Activated naive CD4-positive, alpha-beta T cell (primary cell): Measurements from ENCODE around the gene RTL10.
A peak's percentile ranks its signal among the peaks of the same experiment; 100 is the strongest.

ENCODE experiments used
- DNase-seq, 4 experiments: peaks; one replicate each; lab custom pipeline; 2025; lab: John Stamatoyannopoulos, UW

RTL10 gene

DNA sequence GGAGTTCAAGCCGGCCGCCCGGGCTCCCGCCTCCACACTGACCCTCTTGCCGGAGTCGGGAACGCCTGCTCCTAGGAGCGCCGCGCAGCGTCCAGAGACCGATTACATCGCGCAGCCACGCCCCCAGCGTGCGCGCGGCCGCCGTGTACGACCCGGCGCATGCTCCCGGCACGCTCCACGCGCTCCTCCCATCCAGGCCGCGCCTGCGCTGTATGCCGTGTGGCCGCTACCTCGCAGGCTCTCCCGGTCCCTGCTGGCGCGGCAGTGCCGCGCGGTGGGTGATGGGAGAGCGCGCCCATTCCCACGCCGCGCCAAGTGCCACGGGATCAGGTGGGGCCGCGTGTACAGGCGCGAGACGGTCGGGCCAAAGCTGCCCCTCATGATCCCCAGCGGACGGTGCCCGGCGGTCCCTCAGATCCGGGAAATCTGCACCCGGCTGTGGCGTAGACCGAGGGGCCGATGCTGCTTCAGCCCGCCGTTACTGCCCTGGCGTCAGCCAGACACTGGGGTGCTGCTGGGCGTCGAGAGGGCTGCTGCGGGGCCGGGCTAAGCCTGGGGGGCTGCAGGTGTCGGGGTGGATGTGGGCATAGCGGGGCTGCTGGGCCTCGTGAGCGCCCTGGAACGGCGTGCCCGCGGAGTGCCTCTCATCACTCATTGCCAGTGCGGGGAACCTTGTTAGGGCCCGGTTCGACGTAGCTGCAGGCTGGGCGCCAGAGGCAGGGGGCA, at the start of gene RTL10, which contains the start of gene GNB1L:
TSS of gene RTL10 (minus strand) at position 97 of the 726 bp plus-strand sequence. CDS start 2,613 bp downstream, outside the sequence.
TSS of gene GNB1L (minus strand) at position 97 of the 726 bp plus-strand sequence. CDS start 33,519 bp downstream, outside the sequence.
- peak; percentile 85 to 95 (median 88) for DNase-seq

DNA sequence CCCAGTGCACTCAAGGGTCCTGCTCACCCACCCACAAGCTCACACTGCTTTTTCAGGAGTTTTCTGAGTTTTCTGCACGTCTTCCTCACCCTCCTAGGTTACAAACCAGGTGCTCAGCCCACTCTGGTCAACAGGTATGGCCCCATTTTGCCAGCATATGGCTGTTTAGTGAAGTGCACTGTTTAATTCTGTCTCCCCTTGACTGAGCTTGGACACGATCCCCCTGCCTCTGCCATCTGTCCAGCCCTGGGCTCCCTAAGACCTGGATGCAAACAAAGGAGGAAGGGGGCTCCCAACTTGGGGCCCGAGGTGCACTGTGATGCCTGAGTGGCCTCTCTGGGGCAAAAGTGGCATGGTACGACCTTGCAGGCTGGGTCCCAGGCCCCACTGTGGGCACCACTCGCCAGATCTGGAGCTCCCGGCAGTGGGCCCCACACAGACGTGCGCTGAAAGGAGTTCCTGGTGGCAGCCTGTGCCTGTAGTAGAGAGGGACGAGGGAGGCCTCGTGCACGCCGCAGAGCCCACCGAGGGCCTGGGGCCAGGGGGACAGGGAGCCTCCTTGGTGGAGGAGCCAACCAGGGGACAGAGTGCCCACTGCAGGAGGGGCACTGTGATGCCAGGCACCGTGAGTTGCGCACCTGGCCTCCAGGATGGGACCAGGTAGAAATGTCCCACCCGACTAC, 49.6 kb upstream of the RTL10 start:
- DNase-seq = no peak

DNA sequence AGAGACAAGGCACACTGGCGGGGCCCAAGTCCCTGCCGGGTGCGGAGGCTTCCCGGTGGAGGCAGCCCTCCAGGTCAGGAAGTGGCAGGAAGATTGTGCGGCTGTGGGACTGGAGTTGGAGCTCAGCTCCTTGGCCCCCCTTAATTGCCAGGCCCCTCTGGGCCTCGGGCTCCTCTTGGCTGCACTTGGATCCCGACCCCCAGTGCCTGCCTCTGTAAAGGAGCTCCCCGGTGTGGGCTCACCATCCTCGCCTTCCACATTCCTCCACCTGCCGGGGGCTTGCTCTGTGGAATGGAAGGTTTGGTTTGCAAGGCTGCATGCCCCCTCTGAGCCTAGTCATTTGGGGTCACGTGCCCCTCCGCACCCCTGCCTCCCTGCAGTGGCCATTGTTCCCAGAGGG, 48.8 kb upstream of the RTL10 start:
- no peak for DNase-seq

GRCh38 chr22:19903031-19903430, 48.4 kb upstream of the RTL10 start:
- no peak for DNase-seq

GRCh38 chr22:19902245-19902715, 47.6 kb upstream of the RTL10 start:
- DNase-seq = no peak

- no peak for DNase-seq
Observed at GRCh38 chr22:19901577-19902244, 47.0 kb upstream of the RTL10 start.

DNA sequence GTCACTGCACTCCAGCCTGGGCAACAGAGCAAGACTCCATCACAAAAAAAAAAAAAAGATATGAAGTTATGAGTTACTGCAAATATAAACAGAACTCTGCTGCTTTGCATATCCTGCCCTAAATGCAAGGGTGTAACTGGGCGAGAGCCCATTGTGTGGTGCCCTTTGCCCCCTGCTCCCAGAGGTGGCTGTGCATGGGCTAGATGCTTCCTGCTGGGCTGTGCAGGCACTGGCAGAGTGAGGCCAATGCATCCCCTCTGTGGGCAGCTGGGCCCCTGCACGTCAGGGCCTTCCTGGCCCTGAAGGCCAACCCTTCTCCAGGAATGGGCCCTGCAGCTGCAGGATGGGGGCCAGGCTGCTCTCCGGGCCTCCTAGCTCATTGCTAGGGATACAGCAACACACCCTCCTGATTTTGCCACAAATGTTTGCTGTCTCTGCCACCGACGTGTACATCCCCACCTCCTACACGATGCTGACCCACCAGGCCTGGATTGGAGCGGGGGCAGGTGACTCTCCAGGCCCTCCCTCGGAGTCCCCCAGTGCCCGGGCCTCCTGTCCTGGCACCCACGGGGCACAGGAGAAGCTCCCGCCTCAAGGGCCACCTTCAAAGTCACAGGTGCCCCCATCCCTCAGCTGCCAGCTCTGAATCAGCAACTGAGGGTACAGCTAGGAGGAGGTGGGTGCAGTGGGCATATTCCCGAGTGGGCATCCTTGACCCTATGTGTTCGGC, 46.2 kb upstream of the RTL10 start:
- no peak for DNase-seq

GRCh38 chr22:19898831-19899567, 44.3 kb upstream of the RTL10 start:
- no peak for DNase-seq

DNA sequence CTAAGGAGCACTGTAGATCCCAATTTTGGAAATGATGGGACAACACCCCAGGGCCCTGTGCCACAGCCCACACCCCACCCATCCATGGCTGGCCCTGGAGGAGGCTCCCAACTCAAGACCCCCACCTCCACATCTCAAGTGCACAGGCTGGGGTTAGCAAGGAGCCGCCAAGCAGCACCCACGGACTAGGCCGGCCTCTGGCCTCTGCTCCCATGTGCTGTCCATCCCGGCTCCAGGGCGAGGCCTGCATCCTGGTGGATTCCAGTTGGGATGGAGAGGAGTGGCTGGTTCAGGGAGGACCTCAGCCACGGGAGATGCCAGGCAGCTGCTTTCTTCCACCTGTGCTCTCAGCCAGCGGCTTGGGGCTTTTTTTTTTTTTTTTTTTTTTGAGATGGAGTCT, 43.5 kb upstream of the RTL10 start:
- DNase-seq = no peak

DNA sequence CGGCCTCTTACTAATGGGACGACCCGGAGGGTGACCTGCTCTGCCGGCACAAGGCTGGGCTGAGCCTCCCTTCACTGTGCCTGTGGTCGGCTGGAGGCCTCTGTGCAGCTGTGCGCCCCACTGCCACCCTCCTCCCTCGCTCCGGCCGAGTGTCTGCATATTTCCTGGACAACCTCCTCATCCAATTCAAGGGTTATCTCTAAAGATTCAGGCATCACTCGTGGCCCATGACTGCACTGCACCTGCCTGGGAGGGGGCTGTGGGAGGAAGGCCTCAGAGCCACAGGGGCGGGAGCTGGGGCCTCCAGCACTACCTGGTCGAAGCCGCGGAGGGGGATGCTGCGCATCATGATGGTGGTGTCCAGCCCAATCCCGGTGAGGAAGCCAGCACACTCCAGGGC, 43.1 kb upstream of the RTL10 start:
- DNase-seq = no peak

DNA sequence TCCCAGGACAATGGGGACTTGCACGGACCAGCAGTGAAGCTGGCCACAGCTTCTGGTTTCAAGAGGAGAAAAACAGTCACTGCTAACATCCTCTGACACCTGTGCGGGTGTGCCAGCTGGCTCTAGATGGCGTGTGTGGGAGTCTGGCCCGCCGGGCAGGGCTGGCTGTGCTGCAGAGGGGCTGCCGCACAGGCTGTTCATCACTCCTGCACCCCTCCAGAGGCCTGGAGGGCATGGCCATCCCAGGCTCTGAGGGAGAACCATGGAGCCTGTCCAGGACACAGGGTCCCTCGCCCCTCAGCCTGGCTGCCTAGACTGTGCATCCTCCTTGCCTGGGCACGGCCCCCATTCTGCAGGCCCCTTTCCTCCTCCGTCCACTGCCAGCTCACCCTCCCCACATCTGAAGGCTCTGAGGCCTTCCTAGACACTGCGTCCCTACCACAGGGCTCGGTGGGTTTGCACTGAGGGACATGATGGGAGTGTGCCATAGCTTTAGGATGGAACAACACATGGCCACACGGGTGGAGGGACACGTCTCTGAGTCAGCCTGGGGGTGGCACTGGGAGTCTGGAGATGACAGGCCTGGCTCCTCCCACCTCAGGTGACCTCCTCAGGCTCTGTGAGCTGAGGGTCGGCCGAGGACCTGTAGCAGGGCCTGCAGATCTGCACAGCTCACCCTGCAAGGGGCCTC, 42.1 kb upstream of the RTL10 start:
- peak in 2 of 4 experiments; percentile 22 to 42 for DNase-seq

GRCh38 chr22:19895160-19895849, 40.6 kb upstream of the RTL10 start:
- DNase-seq = no peak

GRCh38 chr22:19893363-19893762, 38.7 kb upstream of the RTL10 start:
- DNase-seq = no peak

DNA sequence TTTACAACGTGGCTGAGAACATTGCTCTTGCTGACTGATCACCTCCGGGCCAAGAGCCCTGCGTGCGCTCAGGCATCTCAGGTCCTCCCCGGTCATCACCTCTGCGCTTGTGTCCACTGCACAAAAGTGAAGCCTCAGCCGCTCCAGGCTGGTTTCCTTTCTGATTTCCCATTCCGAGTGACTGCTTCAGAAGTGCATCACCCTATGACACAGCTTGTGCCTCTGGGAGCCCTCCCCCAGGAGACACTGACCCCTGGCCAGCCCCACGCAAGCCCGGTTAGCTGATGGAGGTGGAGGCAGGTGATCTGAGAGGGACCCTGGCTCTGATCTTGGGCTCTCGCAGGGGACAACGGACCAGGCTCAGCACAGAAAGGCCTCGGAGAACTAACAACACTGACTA, 38.3 kb upstream of the RTL10 start:
- DNase-seq = no peak

DNA sequence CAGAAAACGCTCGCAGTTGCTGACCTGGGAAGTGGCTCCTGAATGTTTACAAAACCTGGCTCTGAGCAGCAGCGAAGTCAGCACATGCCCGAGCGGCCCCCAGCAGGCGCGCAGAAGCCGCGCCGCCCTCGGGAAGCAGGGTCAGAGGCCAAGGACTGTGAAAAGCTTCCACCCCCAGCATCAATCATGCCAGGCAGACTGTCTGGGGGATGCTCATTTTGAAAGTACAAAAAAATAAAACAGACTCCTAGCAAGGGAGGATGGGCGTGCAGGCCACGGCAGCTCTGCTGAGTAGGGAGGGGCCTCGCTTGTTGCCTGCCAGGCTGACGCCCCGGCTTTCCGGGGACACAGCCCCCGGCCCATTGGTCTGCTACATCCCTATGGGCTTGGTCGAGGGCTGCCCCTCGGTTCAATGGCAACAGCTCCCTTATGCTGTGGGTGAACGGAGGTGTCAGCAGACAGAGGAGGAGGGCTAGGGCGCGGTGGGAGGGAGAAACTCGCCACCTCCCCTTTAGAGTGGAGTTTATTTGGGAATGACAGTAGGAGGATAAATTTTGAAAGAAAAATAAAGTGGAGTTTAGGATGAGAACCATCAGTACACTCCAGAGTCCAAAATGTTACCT, 37.7 kb upstream of the RTL10 start:
- peak in 2 of 4 experiments; percentile 56 to 58 for DNase-seq

GRCh38 chr22:19891317-19892256, 36.9 kb upstream of the RTL10 start:
- peak; percentile 29 to 74 (median 66) for DNase-seq

DNA sequence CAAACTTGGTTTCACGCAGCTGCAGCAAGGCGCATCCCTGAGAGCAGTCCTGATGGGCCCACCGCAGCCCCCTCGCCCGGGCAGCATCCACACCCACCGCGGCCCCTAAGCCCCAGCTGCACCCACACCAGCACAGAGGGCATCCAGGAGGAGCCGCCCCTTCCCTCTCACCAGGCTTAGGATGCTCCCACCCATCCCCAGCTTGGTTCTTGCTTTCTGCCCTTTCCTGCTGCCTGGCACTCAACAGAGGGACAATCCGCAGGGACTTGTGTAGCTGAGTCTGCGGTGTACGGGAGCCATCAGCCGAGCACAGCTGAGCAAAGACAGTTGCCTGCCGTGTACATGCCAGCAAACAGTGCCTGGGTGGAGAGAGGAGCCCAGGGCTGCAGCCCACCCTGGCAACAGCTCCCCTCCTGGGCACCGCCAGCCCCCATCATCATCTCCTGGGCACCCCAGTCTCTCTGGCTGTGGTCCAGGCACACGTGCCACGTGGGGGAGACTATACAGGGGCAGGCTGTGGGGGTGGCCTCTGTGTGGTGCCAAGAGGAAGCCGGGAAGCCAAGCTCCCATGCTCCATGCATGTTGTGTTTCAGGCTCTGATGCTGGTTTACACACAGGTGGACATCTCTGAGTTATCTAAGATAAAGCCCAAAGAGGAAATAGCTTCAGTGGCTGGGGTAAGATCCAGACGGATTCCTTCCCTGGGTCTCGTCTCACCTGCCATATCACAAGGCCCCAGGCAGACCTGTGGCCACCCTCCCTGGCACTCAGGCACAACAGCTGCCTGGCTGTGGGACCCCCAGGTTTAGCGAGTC, 36.0 kb upstream of the RTL10 start:
- no peak for DNase-seq

DNA sequence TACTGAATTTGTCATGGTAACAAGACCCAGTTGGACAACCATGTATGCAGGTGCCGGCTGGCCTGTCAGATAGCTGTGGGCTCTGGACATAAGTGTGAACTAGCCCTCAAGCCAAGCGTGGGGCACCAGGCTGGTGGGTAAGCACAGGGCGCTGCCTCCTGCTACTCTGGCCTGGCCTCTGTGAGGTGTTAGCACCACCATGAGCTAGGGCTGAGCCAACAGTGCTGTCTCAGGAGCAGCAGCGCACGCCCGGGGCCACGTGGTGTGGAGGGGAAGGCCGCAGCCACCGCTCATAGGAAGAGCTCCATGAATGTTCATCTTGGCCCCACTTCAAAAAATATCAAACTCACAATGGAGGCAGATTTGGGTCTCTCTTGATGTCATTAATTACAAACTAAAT, 35.3 kb upstream of the RTL10 start:
- DNase-seq = peak in 1 of 4 experiments; percentile 28
